CD4-positive, alpha-beta T cell treated with Interleukin-6 for 4 hours (primary cell): ENCODE results near the gene CRYBG1.

Source experiments
- DNase-seq: peaks from one replicate; pipeline ENCODE4 v3.0.0-alpha.2; 2020; ENCODE audit warnings: mixed read lengths

CRYBG1 gene

DNA sequence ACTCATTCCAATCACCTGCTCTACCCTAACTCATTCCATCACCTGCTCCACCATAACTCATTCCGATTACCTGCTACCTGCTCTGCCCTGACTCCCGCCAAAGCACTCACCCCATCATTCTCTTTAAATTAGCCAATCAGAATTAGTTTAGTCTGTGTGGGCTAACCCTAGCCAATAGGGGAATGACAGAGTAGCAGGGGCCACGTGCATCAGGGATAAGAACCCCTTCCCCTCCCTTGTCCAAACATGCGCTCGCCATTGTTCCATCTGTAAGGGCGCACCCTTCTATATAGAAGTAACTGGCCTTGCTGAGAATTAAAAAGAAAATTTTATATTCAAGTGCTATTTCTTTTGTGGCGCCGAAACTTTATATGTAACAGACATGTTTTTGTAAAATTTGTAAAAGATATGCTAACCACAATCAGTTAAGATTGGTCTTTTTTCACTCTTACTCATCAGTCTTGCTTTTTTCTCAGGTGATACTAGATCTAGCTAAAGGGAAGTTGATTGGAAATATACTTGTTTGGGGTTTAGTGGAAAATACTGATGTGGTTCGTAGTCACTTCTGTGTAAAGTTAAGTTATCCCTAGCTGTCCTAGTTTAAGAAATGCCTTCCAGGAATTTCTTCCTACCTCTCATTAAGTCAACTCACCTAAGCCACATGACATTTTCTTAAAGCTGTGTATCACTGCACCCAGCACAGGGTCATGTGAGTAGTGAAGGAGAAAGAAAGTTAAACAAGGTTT lies 252.3 kb downstream of the CRYBG1 start:
- no peak for DNase-seq

DNA sequence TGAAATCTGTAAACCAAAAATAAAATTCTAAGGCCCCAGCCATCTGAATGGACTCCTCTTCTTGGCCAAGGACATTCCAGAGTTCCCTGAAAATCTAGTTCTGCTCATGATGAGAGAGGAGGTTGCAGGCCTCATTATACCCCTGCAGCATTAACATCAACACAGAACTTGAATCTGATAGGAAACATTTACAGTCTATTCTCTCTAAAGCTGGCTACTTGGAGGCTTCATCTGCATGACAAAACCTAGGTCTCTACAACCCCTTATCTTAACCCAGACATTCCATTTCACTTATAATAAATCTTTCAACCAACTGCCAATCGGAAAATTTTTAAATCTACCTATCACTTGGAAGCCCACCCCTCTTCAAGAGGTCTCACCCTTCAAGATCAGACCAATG lies 253.1 kb downstream of the CRYBG1 start:
- DNase-seq, result no peak

DNA sequence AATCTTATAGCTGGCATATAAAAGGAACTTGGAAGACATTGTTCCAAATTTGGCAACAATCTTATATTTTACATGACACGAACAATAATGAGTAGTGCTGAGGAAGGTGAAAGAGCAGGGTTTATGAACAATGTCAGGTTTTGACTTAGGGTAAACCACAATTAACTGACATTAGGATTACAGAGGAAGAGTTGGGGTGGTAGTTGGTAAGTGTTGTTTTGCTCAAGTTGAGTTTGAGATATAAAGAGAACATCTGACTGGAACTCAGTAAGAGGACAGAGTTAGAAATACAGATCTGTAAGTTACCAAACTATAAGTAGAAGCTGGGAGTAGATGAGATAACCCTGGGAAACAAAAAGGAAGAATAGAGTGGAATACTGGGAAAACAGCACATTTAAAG lies 253.6 kb downstream of the CRYBG1 start:
- no peak for DNase-seq

DNA sequence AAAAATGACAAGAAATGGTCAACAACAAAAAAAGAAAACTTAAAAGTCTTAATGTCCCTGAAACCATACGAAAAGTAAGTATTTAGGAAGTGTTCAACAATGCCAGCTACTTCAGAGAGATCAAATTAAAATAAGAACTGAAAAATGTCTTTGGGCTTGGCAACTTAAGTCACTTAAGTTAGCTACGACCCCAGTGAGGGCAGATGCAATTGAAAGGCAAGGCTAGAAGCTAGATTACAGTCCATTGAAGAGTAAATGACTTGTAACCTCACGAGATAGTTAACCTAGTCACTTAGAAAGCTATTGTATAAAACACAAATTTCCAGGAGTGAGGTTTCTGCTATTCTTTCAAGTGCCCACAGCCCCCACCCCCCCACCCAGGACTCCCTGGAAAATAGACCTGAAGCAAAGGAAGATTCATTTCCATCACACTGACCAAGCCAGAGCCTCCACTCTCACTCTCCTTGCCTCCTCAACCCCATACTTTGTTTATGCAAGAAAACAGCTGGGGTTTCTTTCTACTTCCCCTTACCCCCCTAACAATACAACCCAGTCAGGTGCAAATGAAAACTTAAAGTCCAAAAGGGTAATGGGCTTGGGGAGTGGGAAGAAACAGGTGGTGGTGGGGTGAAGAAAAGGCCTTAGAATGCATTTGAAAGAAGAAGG lies 254.2 kb downstream of the CRYBG1 start:
- no peak for DNase-seq

DNA sequence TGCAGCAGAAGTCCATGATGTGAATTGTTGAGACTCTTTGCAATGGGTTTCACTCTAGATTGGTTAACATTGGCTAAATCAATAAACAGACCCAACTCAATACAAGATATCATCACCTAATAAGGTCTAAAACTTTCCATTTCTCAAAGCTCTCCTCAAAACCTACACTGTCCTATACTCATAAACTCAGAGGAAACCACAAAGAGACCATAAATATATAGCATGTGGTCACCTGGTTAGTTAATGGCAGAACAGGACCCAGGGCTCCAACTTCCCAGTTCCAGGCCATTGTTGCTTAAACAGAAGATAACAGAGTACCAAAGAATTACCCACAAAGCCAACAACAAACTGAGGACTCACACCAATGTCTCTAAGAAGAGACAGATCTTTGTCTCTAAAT lies 256.8 kb downstream of the CRYBG1 start:
- DNase-seq, result no peak

DNA sequence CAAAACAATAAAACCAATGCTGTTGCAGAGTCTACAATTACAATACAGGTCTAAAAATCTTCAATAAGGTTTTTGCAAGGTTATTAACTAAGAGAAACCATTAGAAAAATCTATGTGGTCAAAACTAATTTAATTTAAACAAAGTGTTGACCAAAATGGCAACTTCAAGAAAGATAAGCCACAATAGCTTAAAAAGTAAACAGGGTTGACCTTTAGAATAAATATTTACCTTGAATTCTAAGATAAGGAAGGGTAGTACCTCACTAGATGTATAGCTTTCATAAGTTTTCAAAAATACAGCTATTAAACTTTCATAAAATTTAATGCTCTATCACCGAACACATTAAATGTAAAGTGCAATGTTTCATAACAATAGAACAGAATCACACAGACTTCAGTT lies 257.3 kb downstream of the CRYBG1 start:
- DNase-seq, result no peak

DNA sequence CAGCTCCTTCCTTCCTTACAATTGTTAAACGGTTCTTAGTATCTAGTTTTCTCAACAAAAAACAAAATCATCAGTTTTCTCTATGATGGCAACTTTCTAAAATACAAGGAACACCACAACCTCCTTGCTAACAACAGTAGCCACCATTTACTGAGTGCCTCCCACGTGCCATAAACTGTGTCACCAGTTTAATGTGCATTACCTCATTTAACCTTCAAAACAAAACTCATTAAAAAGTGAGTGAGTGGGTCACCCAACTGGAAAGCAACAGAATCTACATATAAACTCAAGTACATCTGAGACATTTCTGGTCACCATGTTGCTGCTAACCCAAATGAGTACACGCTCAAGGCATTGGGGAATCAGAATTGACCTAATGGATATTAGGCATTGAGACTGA lies 257.8 kb downstream of the CRYBG1 start:
- DNase-seq, result no peak

DNA sequence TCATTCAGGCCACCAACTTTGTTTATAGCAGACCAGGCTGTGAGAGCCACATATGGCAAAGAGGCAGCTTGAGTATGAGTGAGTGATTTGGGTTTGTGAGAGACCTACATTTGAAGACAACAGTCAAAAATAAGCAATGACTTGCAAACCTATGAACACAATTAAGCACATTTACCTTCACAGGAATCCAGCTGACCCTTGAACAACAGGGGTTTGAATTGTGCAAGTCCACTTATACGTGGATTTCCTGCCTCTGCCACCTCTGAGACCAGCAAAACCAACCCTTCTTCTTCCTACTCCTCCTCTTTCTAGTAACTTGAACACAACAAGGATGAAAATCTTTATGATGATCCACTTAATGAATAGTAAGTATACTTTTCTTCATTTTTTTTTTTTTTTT lies 258.7 kb downstream of the CRYBG1 start:
- no peak for DNase-seq

DNA sequence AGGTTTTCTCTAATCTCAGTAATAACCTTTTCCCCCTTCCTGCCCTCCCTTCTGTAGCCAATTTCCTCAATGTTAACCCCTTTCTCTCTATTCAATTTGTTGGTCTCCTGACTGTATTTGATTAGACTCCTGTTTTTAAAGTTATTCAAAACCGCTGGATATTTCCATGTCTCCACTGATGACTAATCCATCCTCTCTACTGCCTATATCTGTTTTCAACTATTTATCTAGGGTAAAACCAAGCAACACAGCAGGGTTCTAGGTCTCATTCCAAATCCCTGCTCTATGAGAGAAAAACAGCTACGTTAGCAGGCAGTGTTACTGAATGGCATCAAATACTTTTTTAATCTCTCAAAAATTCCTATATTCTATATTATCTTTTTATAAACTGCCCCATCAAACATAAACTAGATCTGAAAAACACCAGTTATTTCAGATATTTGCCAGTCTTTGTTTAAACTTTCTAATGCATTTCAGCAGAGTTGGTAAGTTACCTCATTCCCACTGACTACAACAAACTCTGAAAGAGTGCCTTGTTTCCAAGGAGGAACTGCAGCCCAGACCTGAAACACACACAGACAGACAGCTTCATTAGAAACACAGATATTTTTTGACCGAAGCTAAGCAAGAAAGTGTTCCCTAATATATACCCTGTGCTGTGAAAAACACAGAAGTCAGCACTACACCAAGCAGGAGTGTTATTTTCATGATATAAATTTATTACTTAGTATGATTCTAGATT lies 260.6 kb downstream of the CRYBG1 start:
- no peak for DNase-seq
